Activated B cell treated with CpG ODN at 0.5 μM for 24 hours (primary cell): ENCODE measurements around the gene BPIFA3. TPM values are rescaled to one million over a fixed set of nuclear protein-coding genes. Genes with fewer than 3 reads are reported as not detected.

ENCODE experiments used
- ATAC-seq: fragments of 200-7000 bp; cut with Tn5 transposase; one replicate; pipeline ENCODE4 v1.10.0; 2021; ENCODE audit warnings: low read depth, mild to moderate bottlenecking, moderate library complexity
- CTCF ChIA-PET: fragments of 350-600 bp; sonication (Branson Sonifier 250); formaldehyde crosslinking; loops from one replicate; lab custom pipeline; 2021; ENCODE audit warnings: antibody characterized with exemption; lab: Charles Lee
- POLR2A ChIA-PET: fragments of 350-600 bp; sonication (Branson Sonifier 250); formaldehyde crosslinking; loops from one replicate; lab custom pipeline; 2021; ENCODE audit warnings: antibody characterized with exemption; lab: Charles Lee
- DNase-seq: peaks from one replicate; pipeline ENCODE4 v3.0.0; 2022
- H3K27ac Mint-ChIP-seq: one replicate; pipeline ENCODE4 v1.8.0; 2020; ENCODE audit warnings: mixed read lengths
- H3K27me3 Mint-ChIP-seq: one replicate; pipeline ENCODE4 v1.8.0; 2021; ENCODE audit warnings: mixed read lengths
- H3K36me3 Mint-ChIP-seq: one replicate; pipeline ENCODE4 v1.8.0; 2021; ENCODE audit warnings: low read depth, mixed read lengths
- H3K4me1 Mint-ChIP-seq: one replicate; pipeline ENCODE4 v1.8.0; 2021; ENCODE audit warnings: mixed read lengths
- H3K4me3 Mint-ChIP-seq: one replicate; pipeline ENCODE4 v1.8.0; 2020; ENCODE audit warnings: mild to moderate bottlenecking, mixed read lengths
- H3K9me3 Mint-ChIP-seq: one replicate; pipeline ENCODE4 v1.8.0; 2020; ENCODE audit warnings: mixed read lengths
- intact Hi-C: fragments of 100-400 bp; cut with micrococcal nuclease; formaldehyde crosslinking; loops from one replicate; pipeline ENCODE4 v1.15.1; 2024
- total RNA-seq: library from RNA; stranded (reverse); gene quantifications from 2 replicates; pipeline ENCODE4 v1.2.3, GENCODE V29; 2022
- TF ChIP-seq, protein P1 (sequence below): fragments of 200-600 bp; IDR thresholded peaks from one replicate; pipeline ENCODE4 v1.8.0; 2022; ENCODE audit warnings: antibody characterized with exemption, mild to moderate bottlenecking

The BPIFA3 gene
- total RNA-seq, 1 donor from 2014 or later = not detected

DNA sequence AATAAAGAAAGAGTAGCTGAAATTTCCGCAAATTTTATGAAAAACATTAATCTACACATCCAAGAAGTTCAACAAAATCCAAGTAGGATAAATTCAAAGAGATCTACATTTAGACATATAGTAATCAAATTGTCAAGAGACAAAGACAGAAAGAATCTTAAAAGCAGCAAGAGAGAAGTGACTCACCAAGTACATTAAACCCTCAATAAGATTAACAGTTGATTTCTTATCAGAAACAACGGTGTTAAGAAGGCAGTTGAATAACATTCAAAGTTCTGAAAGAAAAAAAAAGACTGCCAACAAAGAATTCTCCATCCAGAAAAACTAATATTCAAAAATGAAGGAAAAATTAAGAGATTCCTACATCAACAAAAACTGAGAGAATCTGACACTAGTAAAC lies 37.9 kb downstream of the BPIFA3 start:
- TF ChIP-seq, protein P1, sequence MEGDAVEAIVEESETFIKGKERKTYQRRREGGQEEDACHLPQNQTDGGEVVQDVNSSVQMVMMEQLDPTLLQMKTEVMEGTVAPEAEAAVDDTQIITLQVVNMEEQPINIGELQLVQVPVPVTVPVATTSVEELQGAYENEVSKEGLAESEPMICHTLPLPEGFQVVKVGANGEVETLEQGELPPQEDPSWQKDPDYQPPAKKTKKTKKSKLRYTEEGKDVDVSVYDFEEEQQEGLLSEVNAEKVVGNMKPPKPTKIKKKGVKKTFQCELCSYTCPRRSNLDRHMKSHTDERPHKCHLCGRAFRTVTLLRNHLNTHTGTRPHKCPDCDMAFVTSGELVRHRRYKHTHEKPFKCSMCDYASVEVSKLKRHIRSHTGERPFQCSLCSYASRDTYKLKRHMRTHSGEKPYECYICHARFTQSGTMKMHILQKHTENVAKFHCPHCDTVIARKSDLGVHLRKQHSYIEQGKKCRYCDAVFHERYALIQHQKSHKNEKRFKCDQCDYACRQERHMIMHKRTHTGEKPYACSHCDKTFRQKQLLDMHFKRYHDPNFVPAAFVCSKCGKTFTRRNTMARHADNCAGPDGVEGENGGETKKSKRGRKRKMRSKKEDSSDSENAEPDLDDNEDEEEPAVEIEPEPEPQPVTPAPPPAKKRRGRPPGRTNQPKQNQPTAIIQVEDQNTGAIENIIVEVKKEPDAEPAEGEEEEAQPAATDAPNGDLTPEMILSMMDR = no peak
- Mint-ChIP-seq H3K27ac (no peak overlapping the region), H3K36me3 (no peaks in the 10 kb centered on the region), H3K27me3 (peaks cover 18% of the 10 kb centered on the region), H3K9me3 (peaks cover 2% of the 10 kb centered on the region), H3K4me1 (no peaks in the 10 kb centered on the region), H3K4me3 (no peak overlapping the region)
- CTCF ChIA-PET = no interaction called here
- POLR2A ChIA-PET = no interaction called here
- intact Hi-C loops = no loop called here
- ATAC-seq = no peak
- no peak for DNase-seq

DNA sequence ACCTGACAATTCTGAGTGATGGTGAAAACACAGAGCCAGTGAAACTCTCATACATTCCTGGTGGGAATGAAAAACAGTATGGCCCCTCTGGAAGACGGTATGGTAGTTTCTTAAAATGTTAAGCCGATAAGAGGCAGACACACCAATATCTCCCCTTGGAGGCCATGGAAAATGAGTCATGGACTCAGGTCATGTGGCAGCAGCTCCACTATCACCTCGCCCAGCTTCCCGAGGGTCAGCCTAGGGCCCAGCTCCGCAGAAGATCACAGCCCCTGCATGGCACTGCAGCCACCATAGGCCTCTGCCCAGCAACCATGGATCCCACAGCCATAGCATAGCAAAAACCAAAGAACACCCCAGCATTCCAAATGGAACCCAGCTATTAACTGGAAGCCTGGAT lies 40.1 kb downstream of the BPIFA3 start:
- H3K27me3 Mint-ChIP-seq = peaks cover 25% of the 10 kb centered on the region
- POLR2A ChIA-PET = no interaction called here
- H3K4me1 Mint-ChIP-seq = no peaks in the 10 kb centered on the region
- no peaks in the 10 kb centered on the region for H3K36me3 Mint-ChIP-seq
- ATAC-seq = no peak
- TF ChIP-seq, protein P1 = no peak
- DNase-seq = no peak
- CTCF ChIA-PET = no interaction called here
- H3K27ac Mint-ChIP-seq = no peak overlapping the region
- intact Hi-C loops = no loop called here
- H3K4me3 Mint-ChIP-seq = no peak overlapping the region
- peaks cover 2% of the 10 kb centered on the region for H3K9me3 Mint-ChIP-seq

DNA sequence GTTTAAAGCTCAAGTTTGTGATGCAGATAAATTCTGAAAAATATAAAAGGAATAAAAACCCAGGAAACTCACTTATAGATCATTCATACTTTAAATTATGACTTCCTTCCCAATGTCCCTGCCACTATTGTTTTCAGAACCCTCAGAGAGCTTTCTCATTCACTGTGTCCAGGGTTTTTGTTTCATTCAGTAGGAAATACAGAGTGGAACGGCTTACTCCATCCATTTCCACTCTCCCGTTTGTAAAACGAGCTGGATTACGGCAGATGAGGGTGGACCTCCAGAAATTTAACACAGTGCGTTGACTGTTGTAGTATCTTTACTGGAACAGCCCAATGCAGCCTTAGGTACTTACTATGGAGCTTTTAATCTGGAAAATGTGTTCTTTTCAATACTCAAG lies 42.2 kb downstream of the BPIFA3 start:
- POLR2A ChIA-PET = no interaction called here
- Mint-ChIP-seq H3K27ac (no peak overlapping the region), H3K36me3 (no peaks in the 10 kb centered on the region), H3K27me3 (peaks cover 30% of the 10 kb centered on the region), H3K4me3 (no peak overlapping the region), H3K9me3 (peaks cover 1% of the 10 kb centered on the region), H3K4me1 (no peaks in the 10 kb centered on the region)
- CTCF ChIA-PET = no interaction called here
- ATAC-seq = no peak
- intact Hi-C loops = no loop called here
- DNase-seq = no peak
- TF ChIP-seq, protein P1 = no peak

DNA sequence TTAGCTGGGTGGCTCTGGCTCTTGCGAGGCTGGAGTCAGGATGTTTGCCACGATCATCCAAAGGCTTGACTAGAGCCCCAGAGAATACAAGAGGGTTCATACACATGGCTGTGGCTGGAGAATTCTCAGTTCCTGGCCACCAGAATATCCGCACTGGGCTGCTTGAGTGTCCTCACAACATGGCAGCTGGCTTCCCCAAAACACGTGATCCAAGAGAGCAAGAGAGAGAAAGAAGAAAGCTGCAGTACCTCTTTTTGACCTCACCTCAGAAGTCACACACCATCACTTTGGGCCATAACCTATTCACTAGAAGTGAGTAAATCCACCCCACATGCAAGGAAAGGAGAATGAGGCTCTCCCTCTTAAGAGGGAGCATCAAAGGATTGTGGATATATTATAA lies 44.3 kb downstream of the BPIFA3 start:
- Mint-ChIP-seq H3K27ac (no peak overlapping the region), H3K4me1 (no peaks in the 10 kb centered on the region), H3K9me3 (no peaks in the 10 kb centered on the region), H3K36me3 (no peaks in the 10 kb centered on the region), H3K4me3 (no peak overlapping the region), H3K27me3 (peaks cover 29% of the 10 kb centered on the region)
- POLR2A ChIA-PET = no interaction called here
- TF ChIP-seq, protein P1 = no peak
- CTCF ChIA-PET = no interaction called here
- DNase-seq (no peak), ATAC-seq (no peak)
- intact Hi-C loops = no loop called here

DNA sequence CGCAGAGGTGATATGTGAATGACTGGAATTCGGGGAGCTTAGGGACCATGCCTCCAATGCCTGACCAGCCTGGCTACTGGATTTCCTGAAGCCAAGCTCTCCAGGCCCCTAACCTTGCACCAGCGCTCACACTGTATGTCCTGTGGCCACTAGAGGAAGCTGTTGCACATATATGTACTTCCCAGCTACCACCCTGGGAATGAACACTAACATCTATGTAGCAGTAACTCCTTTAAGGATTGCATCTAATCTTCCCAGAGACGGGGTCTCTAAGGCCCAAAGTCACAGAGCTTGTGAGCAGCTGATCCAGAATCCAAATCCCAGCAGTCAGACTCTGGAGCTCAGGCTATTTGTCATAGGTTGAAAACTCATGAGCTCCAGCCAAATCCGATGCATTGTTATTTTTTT lies 45.5 kb downstream of the BPIFA3 start:
- Mint-ChIP-seq H3K4me3 (no peak overlapping the region), H3K9me3 (no peaks in the 10 kb centered on the region), H3K27ac (no peak overlapping the region), H3K4me1 (no peaks in the 10 kb centered on the region), H3K36me3 (no peaks in the 10 kb centered on the region), H3K27me3 (peaks cover 31% of the 10 kb centered on the region)
- TF ChIP-seq, protein P1 = no peak
- DNase-seq (no peak), ATAC-seq (no peak)
- CTCF ChIA-PET = no interaction called here
- POLR2A ChIA-PET = no interaction called here
- intact Hi-C loops = no loop called here
